GM19035 (cell line): ENCODE measurements around the gene PTPRT.

Experiments used
- ATAC-seq: cut with Tn5 transposase; IDR thresholded peaks from one replicate; pipeline ENCODE4 v1.9.1; 2021; ENCODE audit not compliant: unreplicated experiment

PTPRT gene

DNA sequence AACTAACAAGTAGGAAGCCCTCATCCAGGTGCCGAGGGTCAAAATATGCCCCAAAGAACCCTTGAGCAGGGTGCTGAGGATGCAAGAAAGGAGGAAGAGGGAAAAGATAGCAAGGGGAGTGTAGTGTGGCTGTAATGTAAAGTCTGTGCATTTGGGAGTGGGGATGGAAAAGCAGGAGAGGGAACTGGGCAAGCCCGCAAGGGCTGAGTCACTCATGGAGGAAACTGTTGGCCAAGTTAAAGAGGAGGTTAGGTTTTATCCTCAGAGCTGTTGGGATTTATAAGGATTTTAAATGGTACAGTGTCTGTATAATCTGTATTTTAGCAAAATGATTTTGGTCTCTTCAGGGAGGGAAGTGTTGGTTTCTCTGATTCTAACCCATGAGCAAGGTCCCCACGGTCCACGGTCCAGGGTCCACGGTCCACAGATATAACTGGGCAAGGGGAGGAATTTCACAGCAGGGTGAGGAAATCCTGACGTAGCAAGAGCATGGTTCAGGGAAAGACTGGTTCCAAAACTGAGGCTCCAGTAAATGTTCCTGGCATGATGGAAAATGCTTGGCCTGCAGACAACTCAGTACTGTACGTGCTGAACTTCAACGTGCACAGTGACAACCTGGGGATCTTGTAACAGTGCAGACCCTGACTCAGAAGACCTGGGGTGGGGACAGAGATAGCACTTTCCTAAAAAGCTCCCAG, 759.8 kb downstream of the PTPRT start:
- ATAC-seq = no peak

DNA sequence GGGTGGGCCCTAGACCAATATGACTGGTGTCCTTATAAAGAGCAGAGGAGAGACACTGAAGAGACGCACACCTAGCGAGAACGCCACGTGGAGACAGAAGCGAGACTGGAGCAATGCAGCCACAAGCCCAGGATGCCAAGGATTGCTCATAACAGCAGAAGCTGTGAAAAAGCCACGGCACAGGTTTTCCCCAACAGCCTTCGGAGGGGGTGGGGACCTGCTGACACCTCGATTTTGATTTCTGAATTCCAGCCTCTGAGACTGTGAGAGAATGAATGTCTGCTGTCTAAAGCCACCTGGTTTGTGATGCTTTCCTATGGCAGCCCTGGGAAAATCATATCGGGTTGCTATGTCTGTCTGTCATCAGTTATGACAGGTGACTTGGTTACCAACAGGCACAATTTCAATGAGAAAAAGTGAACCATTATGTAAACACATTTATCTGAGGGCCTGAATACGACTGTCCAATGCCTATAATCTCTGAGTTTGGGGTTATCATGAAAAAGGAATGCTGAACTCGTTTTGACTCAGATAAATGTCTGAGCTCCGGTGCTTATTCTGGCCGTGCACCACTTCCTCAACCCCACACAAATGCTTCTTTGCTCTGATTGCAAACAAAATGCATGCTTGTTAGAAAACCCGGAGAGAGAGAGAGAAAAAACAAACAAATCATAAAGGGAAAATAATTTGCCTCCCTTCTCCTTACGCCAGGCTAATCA, 769.7 kb downstream of the PTPRT start:
- ATAC-seq = no peak

DNA sequence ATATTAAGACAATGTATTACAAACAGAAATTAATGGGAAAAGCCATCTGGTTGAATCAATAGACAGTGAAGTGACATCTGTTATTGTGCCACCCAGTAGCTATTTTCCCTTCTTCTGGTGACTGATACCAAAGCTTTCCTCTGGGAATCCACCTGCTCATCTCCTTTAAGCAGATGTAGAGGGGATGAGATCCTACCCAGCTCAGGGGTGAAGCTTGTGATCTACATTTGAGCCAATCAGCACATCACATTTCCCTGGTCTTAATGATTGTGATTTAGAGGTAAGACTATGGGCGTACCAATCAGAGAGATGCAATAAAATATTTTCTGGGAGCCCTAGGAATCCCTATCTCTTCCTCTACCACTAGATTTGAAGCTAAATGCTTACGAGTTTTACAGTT, 782.9 kb downstream of the PTPRT start:
- ATAC-seq = no peak

DNA sequence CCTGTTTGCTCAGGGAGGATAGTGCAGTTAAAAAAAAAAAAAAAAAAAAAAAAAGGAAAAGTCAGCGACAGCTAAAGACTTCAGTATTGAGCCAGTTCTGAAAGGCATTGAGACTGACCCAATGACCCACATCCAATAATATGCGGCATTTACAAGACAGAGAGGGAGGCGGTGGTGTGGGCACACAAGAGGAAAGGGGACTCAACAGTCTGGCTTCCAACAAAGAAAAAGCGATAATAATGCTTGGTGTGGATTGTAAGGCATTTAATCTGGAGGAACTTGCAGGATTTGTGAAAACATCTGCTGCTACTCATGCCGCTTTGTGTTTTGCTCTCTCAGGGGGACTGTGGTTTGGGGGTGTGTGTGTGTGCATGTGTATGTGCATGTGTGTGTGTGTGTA, 787.3 kb downstream of the PTPRT start:
- ATAC-seq = no peak

DNA sequence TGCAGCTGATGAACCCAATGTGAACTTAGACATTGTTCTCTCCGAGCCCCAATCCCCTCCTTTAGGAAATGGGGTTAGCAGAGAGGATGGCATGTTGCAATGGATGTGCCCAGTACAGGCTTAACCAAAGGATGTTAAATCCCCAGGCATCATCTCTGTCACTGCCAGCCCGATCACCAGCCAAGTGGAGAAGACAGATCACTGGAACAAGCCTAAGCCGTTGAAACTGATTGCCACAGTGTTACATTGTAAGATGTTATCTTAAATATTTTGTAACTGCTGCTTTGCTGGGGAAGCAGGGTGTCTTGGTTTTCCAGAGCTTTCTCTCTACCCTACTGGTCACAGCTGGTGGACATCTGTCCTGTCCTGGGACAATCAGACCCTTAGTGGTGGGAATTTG, 788.1 kb downstream of the PTPRT start:
- no peak for ATAC-seq

DNA sequence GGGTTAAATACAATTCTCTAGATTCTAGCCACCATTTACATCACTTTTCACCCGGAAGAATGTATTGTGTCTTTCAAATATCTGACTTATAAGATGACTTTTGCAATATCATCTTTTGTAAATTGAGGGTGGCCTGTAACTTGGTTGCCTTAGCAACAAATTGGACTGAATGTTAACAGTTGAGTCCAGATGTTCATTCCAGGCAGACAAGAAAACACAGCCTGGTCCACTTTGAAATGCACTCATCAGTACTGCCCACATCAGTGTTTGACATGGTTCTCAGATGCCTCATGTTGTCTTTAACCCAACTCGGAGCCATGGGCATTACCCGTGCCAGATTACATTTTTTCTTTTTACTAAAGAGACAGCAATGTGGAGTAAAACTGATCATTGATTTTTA, 789.9 kb downstream of the PTPRT start:
- ATAC-seq = no peak

DNA sequence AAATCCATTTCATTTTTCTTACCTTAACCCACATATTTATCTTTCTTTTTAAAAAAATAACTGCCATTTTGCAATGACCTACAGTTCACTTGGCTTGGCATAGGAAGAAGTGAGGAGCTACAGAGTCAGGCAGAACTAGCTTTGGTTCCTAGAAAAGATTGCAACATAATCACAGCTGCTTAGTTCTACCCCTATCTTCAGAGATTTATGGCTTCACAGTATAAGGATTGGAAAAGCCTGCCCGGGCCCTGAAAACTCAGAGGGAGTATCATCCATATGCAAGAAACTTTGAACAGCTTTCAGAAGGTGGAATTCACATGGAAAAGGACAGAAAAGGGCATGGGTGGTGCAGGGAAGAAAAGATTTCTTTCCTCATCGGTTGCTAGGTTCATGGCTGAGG, 797.3 kb downstream of the PTPRT start:
- no peak for ATAC-seq

DNA sequence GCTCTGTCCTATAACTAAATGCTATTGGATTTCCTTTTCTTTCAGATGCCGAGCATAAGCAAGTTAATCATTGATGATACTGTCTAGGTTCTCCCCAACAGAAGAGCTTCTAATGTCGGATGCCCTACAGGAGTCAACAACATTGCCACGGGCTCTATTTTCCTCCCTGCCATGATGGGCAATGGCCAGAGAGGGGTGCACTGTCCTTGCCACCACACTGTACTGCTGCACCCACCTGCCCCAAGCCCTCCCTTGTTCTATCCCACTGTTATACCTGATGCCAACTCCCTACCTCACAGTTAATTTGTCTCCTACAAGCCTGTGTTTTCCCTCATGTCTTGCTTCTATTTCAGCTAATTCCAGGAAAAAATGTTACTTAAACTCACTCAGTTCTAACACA, 797.9 kb downstream of the PTPRT start:
- ATAC-seq = no peak

DNA sequence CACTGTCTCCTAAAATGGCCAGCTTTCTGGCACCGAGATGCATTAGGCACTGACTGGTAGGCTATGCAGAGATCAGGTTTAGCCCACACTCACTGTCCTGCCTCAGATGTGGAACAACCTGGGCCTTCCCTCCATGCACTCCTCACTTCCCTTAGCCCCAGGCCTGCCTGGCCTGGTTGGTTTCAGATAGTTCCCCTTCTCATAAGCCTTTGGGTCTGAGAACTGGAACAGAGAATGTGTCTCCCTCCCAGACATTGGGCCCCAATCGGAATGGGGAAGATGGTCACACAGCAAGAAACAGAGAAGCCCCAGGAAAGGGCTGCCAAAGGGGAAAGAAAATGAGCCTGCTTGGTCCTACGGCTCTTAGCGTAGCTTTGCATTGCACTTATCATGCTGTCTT, 809.4 kb downstream of the PTPRT start:
- ATAC-seq = no peak

DNA sequence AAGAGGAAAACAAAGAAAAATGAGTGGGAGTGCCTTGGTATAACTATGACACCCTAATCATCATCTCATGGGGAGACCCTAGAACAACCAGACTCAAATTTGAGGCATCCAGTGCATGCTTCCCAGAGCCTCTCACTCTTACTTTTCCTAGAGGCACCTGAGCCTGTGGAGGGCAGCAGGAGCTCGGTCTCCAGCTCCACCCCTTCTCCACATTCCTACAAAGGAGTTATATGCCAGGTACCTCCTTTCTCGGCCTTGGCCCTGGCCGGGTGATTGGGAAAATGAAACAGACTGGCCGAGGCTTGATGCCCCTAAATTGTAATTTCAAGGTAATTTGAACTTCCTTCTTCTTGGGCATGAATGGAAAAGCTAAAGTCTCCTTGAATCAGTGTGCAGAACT, 810.3 kb downstream of the PTPRT start:
- no peak for ATAC-seq

DNA sequence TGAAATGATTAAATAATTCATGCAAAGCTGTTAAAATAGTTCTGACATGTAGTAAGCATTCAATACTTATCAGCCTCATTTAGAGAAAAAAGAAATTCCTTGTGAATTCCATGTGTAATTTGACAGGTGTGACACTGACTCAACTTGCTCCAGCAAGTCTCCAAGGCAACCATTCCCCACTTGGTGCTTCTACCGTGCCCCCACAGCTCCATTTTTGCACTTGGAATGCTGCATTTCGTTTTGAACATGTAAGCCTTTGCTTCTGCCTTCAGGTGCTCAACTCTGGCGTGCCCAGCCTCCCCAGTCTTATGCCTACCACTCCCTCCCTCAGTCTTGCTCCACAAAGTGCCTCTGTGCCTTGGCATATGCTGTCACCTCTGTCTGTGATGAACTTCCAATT, 810.9 kb downstream of the PTPRT start:
- no peak for ATAC-seq

DNA sequence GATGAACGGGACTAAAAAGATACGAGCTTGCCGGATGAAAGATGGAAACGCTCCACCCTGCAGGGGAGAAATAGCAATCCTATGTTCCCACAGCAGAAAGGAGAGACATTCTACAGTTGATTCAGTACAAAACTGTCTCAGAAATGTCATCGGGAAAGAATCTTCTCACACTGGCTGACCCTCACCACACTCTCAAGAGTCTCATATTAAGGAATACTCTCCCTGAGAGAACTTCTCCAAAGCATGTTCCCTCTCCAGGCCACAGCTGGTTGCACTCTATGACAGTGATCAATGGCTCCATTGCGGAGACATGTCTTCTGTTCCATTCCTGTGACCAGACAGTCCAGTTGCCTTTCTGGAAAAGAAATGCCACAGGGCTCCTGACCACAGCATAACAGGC, 813.6 kb downstream of the PTPRT start:
- no peak for ATAC-seq

DNA sequence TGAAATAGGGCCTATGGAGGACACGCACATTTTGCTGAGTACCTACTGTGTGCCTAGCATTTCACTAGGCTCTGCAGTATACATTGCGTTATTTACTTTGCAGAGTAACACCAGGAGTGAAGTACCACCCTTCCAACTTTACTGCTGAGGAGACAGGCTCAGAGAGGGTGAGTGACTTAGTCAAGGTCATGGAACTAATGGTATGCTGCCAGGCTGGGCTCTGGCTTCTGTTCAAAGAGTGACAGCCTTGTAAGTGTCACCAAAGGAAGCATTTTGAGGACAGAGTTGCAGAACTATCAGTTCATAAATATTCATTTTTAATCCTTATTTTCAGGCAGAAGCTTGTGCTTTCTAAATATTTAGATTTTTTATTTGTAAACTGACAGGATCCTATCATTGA, 816.7 kb downstream of the PTPRT start:
- no peak for ATAC-seq

DNA sequence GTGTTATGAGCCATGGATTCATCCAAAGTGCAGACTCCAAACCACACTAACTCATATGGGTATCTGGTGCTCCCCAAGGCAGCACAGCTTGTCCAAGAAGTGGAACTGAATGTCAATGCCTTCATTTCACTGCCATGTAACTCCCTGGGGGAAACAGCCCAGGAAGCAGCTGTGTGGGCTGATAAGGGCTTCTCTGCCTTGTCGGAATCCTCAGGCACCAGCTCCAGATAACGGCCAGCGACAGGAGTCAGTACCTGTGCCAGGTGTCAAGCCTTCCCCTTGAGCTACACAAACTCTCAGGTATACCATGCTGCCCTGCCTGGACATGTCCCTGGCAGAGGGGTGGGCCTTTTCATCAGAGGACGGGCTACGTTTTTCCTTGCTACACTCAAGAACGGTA, 819.6 kb downstream of the PTPRT start:
- no peak for ATAC-seq

DNA sequence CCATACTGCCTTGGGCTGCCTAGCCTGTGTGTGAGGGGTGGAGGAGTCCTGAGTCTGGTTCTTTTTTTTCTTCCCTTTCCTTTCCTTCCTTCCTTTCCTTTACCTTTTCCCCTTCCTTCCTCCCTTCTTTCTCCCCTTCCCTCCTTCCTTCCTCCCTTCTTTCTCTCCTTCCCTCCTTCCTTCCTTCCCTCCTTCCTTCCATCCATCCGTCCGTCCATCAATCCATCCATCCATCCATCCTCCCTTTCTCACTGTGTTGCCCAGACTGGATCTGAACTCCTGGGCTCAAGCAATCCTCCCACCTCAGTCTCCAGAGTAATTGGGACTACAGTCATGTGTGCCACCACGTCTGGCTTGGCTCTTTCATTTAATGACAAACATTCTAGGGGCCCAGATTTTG, 820.8 kb downstream of the PTPRT start:
- ATAC-seq = no peak

DNA sequence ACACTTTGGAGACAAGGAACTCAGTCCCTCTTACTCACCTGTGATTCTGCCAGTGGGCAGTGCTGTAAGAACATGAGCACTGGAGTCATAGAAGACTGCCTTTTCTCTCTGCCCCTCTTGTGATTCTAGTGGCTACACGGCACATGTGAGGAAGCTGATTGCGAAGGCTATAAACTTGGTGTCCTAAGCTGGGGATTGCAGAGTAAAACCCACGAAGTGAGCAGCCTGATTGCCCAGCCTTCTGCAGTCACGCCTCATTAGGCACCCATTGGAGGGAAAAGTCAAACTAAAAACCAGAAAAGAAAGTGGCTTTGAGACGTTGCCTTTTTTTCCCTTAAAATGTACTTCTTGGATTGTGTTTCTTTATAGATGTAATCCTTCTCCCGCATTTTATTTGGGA, 823.1 kb downstream of the PTPRT start:
- no peak for ATAC-seq

DNA sequence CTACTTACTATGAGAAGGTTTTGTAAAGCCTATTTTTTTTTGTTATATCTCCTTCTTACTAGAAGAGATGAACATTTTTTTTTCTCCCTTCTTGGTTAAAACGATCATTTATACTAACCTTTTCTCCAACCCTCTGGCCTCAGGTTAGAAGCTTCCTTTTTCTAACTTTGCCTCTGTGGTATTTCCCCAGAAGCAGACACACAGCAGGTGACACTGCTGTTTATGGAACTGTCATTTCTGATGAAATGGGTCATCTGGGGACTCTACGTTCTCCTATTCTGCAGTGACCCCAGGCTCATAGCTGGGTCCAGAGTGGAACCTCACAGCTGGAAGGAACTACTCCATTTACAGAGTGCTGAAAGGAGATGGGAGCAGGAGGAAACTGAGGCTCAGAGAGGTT, 825.3 kb downstream of the PTPRT start:
- ATAC-seq = no peak

DNA sequence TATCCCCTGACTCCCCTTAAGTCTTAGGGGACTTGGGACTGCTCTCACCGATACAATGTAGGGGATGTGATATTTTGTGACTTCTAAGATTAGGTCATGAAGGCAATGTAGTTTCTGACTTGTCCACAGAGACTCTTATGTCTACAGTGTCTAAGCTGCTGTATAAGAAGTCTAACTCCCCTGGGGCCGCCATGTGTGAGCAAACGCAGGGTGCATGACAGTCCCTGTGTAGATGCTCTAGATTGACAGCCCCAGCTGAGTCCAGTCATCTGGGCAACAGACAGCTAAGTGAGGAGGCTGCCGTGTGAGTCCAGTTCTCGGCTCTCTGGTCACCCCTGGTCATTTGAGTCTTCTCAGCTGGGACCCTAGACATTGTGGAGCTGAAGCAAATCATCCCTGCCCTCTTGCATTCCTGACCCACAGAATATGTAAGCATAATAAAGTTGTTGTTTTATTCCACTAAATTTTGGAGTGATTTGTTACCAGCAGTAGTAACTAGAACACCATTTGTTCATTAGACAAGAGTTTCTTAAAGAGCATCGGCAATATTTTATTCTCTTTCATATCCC, 828.2 kb downstream of the PTPRT start:
- no peak for ATAC-seq

DNA sequence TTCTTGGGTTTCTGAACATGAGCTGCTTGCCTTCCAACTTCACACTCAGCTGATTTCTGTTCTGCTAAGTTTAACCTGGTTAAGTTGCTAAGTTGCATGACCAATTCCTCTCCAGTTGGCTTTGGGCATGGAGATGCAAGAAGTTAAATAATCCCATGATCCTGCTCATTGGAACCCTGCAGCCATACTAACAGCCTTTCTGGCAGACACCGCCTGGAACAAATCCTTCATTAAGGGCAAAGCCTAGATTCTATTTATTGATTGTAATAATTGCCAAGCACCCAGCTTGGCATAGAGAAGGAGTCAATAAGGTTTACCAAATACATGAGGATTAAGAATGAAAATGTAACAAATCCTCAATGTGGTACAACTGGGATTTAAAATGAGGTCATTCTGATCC, 829.1 kb downstream of the PTPRT start:
- no peak for ATAC-seq

DNA sequence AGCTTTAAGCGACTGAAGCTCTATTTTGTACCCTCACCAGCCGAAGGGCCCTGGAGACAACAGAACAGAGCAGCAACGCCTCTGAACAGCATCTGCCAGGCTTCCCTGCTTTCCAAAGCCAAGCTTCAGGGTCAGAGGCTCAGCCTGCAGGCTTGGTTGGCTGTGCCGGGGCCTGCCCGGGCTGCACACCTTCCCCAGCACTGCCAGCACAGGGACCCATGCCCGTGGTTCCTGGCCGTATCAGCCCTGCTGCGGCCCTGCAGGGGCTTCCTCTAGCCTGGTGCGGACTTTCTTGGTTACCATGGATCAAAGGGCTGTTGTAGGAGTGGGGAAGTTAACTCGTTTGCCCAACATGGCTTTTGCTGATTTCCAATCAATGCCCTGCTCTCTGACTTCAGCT, 830.1 kb downstream of the PTPRT start:
- ATAC-seq = no peak

DNA sequence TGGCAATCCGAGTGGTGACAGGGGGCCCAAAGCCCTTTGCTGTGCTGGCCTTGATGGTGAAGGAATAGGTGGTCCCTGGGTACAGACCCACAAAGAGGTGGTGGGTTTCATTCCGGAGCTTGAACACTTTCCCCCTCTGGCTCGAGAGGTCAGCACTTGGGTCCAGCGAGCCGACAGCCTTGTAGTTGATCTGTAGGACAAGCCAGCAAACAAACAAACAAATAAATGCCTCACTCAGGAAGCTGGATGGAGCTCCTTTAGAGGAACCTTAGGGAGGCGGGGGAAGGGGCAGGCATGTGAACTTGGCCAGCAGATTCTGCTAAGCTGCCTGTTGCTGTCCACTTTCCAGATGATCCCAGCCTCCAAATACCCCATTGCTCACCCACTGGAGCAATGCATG, 837.6 kb downstream of the PTPRT start:
- ATAC-seq = no peak

DNA sequence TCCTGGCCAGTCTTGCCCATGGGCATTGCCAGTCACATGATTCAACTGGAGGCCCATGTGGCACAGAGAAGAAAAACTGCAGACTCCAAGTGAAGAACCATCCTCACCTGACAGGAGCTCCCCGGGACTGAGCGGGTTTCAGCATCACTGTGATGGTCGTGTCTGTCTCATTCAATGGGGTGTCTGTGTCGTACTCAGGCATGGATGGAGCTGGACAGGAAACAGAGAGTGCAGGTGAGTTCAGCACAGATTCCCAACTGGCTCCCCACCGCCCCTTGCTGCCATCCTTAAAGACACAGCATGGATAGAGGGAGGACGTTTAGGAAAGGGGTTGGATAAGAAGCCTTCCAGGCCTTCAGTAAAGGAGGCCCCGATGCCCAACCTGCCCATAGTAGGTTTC, 839.2 kb downstream of the PTPRT start:
- ATAC-seq = no peak
